ENCODE data around the gene RPUSD1. TPM values are rescaled to one million over a fixed set of nuclear protein-coding genes. Genes with fewer than 3 reads are reported as not detected.

The RPUSD1 gene
- total and polyA plus RNA-seq, 2 experiments from 2014 or later: 27.6 to 37.8 TPM

GRCh38 chr16:830871-831570, 42.8 kb upstream of the RPUSD1 start:
- Histone ChIP-seq H3K27me3 (no peaks in the 10 kb centered on the region), H3K9me2 (replicated peaks; ENCODE audit: insufficient read depth) (no peaks in the 10 kb centered on the region)
- 87% methylated on average over 24 of the region's 24 CpGs for WGBS (ENCODE audit: low lambda C conversion rate, missing lambda C conversion rate)

GRCh38 chr16:830107-830870, 42.1 kb upstream of the RPUSD1 start:
- Histone ChIP-seq H3K27me3 (no peaks in the 10 kb centered on the region), H4K20me1 (ENCODE audit: insufficient read depth, poor library complexity, severe bottlenecking) (no peaks in the 10 kb centered on the region), H3K4me2 (no peak overlapping the region), H3K36me3 (replicated peaks; ENCODE audit: insufficient read depth, low read depth) (no peaks in the 10 kb centered on the region), H2AFZ (no peak overlapping the region), H3K9me3 (ENCODE audit: low read depth) (no peaks in the 10 kb centered on the region), H3K9me2 (replicated peaks; ENCODE audit: insufficient read depth) (no peaks in the 10 kb centered on the region), H3K27ac (no peak overlapping the region), H3K79me2 (no peaks in the 10 kb centered on the region), H3K4me1 (ENCODE audit: insufficient read depth) (peaks cover 2% of the 10 kb centered on the region), H3K4me3 (no peak overlapping the region)
- TF ChIP-seq EZH2phosphoT487 (IDR thresholded peaks at IDR 0.05; ENCODE audit: low read depth, severe bottlenecking, unreplicated experiment) (no peak), CTCF (IDR thresholded peaks at IDR 0.05; ENCODE audit: poor library complexity) (no peak), EZH2 (IDR thresholded peaks at IDR 0.05; ENCODE audit: borderline replicate concordance) (no peak)
- DNase-seq (ENCODE audit: low spot score): no peak
- WGBS (ENCODE audit: low lambda C conversion rate, missing lambda C conversion rate): 92% methylated on average over 43 of the region's 43 CpGs

More at GRCh38 chr16:830871-831570, 42.8 kb upstream of the RPUSD1 start:
- H3K79me2 ChIP-seq: no peaks in the 10 kb centered on the region
- no peak for TF ChIP-seq CTCF (IDR thresholded peaks at IDR 0.05; ENCODE audit: poor library complexity)
- no peak for TF ChIP-seq EZH2 (IDR thresholded peaks at IDR 0.05; ENCODE audit: borderline replicate concordance)
- no peak for TF ChIP-seq EZH2phosphoT487 (IDR thresholded peaks at IDR 0.05; ENCODE audit: low read depth, severe bottlenecking, unreplicated experiment)
- no peak overlapping the region for H2AFZ ChIP-seq
- no peak overlapping the region for H3K27ac ChIP-seq
- H3K9me3 ChIP-seq (ENCODE audit: low read depth): no peaks in the 10 kb centered on the region
- no peaks in the 10 kb centered on the region for H4K20me1 ChIP-seq (ENCODE audit: insufficient read depth, poor library complexity, severe bottlenecking)
- H3K36me3 ChIP-seq (replicated peaks; ENCODE audit: insufficient read depth, low read depth): no peaks in the 10 kb centered on the region
- no peak for DNase-seq (ENCODE audit: low spot score)
- H3K4me2 ChIP-seq: no peak overlapping the region
- no peaks in the 10 kb centered on the region for H3K4me1 ChIP-seq (ENCODE audit: insufficient read depth)
- no peak overlapping the region for H3K4me3 ChIP-seq

GRCh38 chr16:828891-829290, 40.7 kb upstream of the RPUSD1 start:
- 95% methylated on average over 11 of the region's 17 CpGs for WGBS (ENCODE audit: low lambda C conversion rate, missing lambda C conversion rate)
- Histone ChIP-seq H3K9me3 (ENCODE audit: low read depth) (no peaks in the 10 kb centered on the region), H3K27me3 (no peaks in the 10 kb centered on the region), H3K36me3 (replicated peaks; ENCODE audit: insufficient read depth, low read depth) (no peaks in the 10 kb centered on the region), H3K4me3 (no peak overlapping the region), H4K20me1 (ENCODE audit: insufficient read depth, poor library complexity, severe bottlenecking) (no peaks in the 10 kb centered on the region), H3K4me2 (no peak overlapping the region), H2AFZ (no peak overlapping the region), H3K79me2 (no peaks in the 10 kb centered on the region), H3K4me1 (ENCODE audit: insufficient read depth) (peaks cover 7% of the 10 kb centered on the region), H3K9me2 (replicated peaks; ENCODE audit: insufficient read depth) (no peaks in the 10 kb centered on the region), H3K27ac (no peak overlapping the region)
- TF ChIP-seq EZH2phosphoT487 (IDR thresholded peaks at IDR 0.05; ENCODE audit: low read depth, severe bottlenecking, unreplicated experiment): no peak
- TF ChIP-seq CTCF (IDR thresholded peaks at IDR 0.05; ENCODE audit: poor library complexity): no peak
- no peak for TF ChIP-seq EZH2 (IDR thresholded peaks at IDR 0.05; ENCODE audit: borderline replicate concordance)
- no peak for DNase-seq (ENCODE audit: low spot score)
